ENCODE results near the gene NECAB3. TPM values are rescaled to one million over a fixed set of nuclear protein-coding genes. Genes with fewer than 3 reads are reported as not detected.

Gene NECAB3, protein sequence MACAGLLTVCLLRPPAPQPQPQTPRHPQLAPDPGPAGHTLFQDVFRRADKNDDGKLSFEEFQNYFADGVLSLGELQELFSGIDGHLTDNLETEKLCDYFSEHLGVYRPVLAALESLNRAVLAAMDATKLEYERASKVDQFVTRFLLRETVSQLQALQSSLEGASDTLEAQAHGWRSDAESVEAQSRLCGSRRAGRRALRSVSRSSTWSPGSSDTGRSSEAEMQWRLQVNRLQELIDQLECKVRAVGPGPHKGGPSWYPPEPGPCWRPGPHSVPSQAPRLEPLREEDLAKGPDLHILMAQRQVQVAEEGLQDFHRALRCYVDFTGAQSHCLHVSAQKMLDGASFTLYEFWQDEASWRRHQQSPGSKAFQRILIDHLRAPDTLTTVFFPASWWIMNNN
- 28.2 and 30.8 TPM in 2 replicates for total RNA-seq (2014; rRNA removed; shearing (Covaris generic))

DNA sequence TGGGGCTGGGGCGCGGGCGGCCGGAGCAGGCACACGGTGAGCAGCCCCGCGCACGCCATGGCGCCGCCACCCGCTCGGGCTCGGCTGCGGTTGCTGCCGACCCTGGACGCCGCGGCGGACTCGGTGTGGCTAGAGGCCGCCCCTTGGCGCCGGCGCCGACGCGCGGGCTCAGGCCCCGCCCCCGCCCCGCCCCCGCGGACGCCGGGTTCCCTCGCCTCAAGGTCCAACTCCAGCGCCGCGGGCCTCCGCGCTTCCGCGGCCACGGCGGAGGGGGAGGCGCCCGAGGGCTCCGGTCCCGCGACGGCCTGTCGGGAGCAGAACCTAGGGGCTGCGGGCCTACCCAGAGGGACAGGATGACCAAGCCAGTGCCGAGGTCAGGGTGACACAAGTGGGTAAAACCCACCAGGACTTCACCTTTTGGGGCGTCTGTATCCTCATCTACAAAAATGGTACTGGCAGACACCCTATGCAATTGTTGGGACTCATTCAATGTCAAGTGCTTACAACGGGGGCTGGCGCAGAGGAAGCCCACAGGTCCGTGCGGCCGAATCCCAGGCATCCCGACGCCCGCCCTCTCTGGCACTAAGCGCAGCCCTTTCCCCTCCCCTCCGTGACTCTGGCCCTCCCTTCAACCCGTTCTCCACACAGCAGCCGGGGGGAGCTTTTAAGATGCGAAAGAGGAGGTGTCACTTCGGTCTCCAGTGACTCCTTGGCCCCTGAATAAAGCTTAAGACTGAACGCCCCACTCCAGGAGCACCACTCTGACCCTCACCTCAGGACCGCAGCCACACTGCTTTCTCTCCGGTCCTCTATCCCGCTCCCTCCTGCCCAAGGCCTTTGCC lies at the start of gene NECAB3:
Gene NECAB3 (minus strand): TSS at position 135 of the 842 bp plus-strand sequence. CDS start 76 bp downstream, at position 59.
- peak within 1 kb of the TSS; percentile 74 for H3K4me3 ChIP-seq
- H3K27me3 ChIP-seq, result no peaks in the 10 kb centered on the region
- peak within 1 kb of the TSS; percentile 50 for H3K27ac ChIP-seq
- peaks cover 35% of the 10 kb centered on the region for H3K36me3 ChIP-seq
- peak; percentile 80 to 90 for DNase-seq
- peaks cover 43% of the 10 kb centered on the region for H3K4me1 ChIP-seq
- H3K9me3 ChIP-seq (replicated peaks), result no peaks in the 10 kb centered on the region

DNA sequence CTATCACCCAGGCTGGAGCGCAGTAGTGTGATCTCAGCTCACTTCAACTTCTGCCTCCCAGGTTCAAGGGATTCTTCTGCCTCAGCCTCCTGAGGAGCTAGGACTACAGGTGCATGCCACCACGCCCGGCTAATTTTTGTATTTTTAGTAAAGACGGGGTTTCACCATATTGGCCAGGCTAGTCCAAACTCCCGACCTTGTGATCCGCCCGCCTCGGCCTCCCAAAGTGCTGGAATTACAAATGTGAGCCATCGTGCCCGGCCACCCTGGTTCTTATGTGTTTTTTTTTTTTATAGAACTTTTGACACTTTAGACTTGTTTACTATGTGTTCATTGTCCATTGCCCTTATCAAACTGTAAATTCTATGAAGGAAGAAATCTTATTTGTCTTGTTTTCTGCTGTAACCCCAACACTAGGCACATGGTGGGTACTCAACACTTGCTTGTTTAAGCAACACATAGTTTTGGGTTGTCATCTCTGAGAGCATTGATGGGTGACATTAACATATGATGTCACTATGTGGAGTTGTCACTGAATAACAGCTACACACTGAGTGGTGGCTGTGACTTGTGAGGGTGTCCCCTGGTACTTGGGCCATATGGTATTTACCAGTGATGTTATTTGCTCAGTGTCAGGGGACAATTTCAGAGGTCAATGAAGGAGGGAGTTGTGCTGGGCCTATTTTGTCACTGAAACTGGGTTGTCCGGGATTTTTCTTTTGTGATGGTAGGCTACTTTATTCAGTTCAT lies 47.3 kb upstream of the NECAB3 start:
- H3K9me3 ChIP-seq (replicated peaks), result no peaks in the 10 kb centered on the region
- H3K36me3 ChIP-seq, result no peaks in the 10 kb centered on the region
- no peak overlapping the region for H3K4me3 ChIP-seq
- peaks cover 3% of the 10 kb centered on the region; the same call in 1 of the 2 replicates for H3K4me1 ChIP-seq
- no peak for DNase-seq
- no peaks in the 10 kb centered on the region for H3K27me3 ChIP-seq
- no peak overlapping the region for H3K27ac ChIP-seq

DNA sequence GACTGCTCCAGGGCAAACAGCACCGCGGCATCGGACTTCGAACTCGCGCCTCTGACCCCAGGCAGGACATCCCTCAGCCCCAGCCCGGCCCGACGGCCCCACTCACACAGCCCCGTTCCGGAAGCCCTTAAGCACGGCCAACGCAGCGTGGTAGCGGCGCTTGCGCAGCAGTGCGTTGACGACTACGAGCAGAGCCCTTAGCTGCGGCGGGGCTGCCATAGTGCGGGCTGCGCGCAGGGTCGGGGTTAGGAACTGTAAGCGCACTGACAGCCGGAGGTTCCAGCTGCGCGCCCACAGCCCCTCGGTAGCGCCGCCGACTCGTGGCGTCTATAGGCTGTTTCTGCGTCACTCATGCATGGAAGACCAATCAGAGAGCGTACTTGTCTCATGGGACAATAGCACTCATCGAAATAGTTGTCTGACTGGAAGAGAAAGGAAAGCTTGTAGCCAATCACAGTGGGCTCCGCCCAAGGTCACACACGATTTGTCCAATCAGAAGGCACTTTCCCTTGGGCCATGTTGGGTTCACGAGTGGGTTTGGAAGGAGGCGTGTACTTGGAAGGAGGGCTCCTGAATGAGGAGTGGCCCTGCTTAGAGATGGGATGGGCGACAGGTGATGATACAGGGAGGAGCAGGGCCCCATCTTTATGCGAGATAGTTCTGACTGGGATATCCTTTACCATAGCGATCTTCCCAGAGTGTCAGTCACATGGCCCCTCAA lies 45.9 kb upstream of the NECAB3 start, which contains the start of gene PXMP4:
Gene PXMP4 (minus strand): TSS at position 322 of the 721 bp plus-strand sequence. CDS start 103 bp downstream, at position 219.
- no peaks in the 10 kb centered on the region for H3K9me3 ChIP-seq (replicated peaks)
- DNase-seq, result peak; percentile 98 to 100
- H3K4me1 ChIP-seq, result peaks cover 3% of the 10 kb centered on the region; the same call in 1 of the 2 replicates
- H3K4me3 ChIP-seq, result peak within 1 kb of the TSS; percentile 68
- peak within 1 kb of the TSS; percentile 20; the same call in 1 of the 2 replicates for H3K27ac ChIP-seq
- no peaks in the 10 kb centered on the region for H3K36me3 ChIP-seq
- no peaks in the 10 kb centered on the region for H3K27me3 ChIP-seq

DNA sequence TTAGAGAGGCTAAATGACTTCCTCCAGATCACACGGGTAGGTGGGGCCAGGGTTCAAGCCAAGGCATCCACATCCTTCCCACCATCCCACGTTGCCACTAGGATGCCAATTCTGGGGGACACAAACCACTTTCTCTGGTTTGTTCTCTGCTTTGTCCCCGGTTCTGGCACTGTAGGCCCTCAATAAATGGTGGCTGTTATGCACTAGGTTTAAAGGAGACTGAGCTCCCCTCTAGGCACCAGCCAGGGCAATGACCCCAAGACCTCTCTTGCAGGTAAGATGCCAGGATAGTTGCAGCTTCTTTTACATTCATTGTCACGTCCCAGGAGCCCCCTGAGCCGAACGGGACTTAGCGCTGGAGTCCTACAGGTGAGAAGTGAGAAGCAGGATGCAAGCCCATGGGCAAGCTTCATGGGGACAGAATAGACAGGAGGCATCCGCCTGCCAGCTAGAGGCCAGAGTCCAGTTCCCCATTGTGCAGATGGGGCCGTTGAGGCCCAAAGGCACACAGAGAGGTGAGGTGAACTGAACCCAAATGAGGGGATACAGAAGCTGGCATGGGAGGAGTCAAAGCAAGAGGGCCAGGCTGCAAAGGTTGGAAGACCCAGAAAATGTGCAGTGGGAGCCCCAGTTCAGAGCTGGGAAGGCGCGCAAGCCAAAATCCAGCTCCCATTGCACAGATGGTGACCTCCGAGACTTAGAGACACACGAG lies 45.2 kb upstream of the NECAB3 start:
- Histone ChIP-seq H3K27ac (peak overlapping the region; percentile 20; the same call in 1 of the 2 replicates), H3K27me3 (no peaks in the 10 kb centered on the region), H3K9me3 (replicated peaks) (no peaks in the 10 kb centered on the region)

DNA sequence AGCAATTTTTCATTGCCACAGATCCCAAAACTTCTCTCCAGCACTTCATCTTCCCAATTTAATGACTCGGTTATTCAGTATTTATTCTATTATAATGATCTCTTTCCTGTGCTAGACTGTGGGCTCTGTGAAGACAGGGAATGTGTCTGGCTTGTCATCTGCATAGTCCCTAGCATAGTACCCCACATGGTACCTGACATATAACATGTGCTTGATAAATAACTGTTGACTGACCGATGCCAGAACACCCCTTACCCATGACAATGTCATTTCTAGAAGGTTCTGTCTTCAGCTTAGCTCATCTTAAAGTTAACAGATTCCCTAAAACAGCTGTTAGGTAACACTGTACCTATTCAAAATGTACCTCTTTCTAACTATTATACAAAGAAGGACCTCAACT lies 42.3 kb upstream of the NECAB3 start:
- Histone ChIP-seq H3K36me3 (no peaks in the 10 kb centered on the region), H3K27ac (no peak overlapping the region), H3K4me3 (no peak overlapping the region), H3K4me1 (peaks cover 3% of the 10 kb centered on the region; the same call in 1 of the 2 replicates), H3K9me3 (replicated peaks) (no peaks in the 10 kb centered on the region), H3K27me3 (no peaks in the 10 kb centered on the region)
- DNase-seq, result no peak

More for the DNA sequence above, 45.2 kb upstream of the NECAB3 start:
- DNase-seq, result no peak
- peaks cover 3% of the 10 kb centered on the region; the same call in 1 of the 2 replicates for H3K4me1 ChIP-seq
- H3K36me3 ChIP-seq, result no peaks in the 10 kb centered on the region
- H3K4me3 ChIP-seq, result peak overlapping the region; percentile 68

DNA sequence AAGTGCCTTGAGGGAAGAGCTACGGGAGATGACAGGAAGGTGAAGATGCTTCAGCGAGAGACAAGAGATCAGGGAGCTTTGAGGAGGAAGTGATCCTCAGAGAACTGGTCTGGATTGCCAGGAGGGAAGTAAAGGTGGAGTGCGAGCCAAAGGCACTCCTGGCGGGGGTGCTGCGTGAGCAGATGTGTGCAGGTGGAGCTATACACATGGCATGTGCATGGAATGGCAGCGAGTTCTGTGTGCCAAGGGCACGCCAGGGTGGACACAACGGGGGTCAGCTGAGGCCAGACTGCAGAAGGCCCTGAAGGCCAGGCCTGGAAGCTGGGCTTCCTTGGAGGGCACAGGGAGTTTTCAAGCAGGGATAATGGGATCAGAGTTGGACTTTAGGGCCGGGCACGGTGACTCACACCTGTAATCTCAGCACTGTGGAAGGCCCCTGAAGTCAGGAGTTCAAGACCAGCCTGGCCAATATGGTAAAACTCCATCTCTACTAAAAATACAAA lies 39.7 kb upstream of the NECAB3 start:
- no peaks in the 10 kb centered on the region for H3K9me3 ChIP-seq (replicated peaks)
- no peaks in the 10 kb centered on the region for H3K27me3 ChIP-seq
- no peak for DNase-seq
- H3K36me3 ChIP-seq, result no peaks in the 10 kb centered on the region
- H3K27ac ChIP-seq, result no peak overlapping the region
- no peaks in the 10 kb centered on the region for H3K4me1 ChIP-seq
- no peak overlapping the region for H3K4me3 ChIP-seq

DNA sequence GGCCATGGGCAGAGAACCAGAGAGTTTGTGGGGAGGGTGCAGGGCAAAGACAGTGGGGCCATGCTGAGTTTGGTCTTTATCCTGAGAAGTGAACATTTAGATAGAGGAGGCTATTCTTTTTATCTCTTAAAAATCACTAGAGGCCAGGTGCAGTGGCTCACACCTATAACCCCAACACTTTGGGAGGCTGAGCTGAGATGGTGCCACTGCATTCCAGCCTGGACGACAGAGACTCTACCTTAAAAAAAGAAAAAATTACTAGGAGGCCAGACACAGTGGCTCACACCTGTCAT lies 37.2 kb upstream of the NECAB3 start:
- H3K4me3 ChIP-seq, result no peak overlapping the region
- H3K27ac ChIP-seq, result no peak overlapping the region
- no peaks in the 10 kb centered on the region for H3K9me3 ChIP-seq (replicated peaks)
- H3K36me3 ChIP-seq, result peaks cover 3% of the 10 kb centered on the region; the same call in 1 of the 2 replicates
- no peaks in the 10 kb centered on the region for H3K27me3 ChIP-seq
- H3K4me1 ChIP-seq, result no peaks in the 10 kb centered on the region
- no peak for DNase-seq

DNA sequence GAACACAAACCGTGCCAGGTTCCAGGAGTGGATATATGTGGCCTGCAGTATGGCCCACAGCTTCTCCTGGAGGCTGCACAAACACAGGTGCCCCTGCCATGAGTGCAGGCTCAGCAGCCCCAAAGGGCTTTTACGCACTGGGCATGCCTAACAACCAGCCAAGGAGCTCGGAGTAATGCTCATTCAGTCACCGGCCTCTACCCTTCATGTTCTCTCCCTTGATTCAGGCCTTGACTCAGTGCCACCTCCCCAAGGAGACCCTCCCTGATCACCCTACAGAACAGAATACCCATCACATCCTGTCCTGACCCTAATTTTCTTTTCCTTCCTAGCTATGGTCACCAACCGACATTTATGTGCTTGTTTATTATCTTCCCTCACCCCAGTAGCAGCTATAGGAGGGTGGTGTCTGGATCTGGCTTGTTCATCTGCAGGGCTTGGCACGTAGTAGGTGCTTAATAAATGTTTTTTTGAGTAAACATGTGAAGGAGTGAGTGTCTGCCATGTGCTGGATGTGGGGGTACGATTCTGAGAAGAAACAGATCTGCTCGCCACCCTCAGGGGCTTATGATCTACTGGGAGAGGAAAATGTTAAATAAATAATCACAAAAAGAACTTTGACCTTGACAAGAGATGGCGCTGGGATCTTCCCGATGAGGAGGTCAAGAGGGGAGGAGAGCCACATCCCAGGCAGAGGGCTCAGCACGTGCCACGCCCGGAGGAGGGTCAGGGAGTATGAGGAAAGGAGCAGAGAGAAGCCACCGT lies 36.6 kb upstream of the NECAB3 start:
- Histone ChIP-seq H3K36me3 (peaks cover 3% of the 10 kb centered on the region; the same call in 1 of the 2 replicates), H3K27ac (no peak overlapping the region), H3K4me3 (no peak overlapping the region), H3K4me1 (no peaks in the 10 kb centered on the region), H3K9me3 (replicated peaks) (no peaks in the 10 kb centered on the region), H3K27me3 (no peaks in the 10 kb centered on the region)
- no peak for DNase-seq

DNA sequence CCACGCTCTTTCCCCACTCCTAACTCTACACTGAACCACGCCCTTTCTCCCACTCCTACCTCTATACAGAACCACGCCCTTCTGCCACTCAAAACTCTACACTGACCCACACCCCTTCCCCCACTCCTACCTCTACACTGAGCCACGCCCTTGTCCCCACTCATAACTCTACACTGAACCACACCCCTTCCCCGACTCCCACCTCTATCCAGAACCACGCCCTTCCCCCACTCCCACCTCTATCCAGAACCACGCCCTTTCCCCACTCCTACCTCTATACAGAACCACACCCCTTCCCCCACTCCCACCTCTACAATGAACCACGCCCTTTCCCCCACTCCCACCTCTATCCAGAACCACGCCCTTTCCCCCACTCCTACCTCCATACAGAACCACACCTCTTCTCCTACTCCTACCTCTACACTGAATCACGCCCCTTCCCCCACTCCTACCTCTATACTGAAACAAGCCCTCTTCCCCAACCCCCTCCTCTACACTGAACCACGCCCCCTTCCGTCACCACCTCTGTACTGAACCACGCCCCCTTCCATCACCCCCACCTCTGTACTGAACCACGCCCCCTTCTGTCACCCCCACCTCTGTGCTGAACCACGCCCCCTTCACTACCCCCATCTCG lies 35.8 kb upstream of the NECAB3 start:
- H3K9me3 ChIP-seq (replicated peaks), result no peaks in the 10 kb centered on the region
- peaks cover 3% of the 10 kb centered on the region; the same call in 1 of the 2 replicates for H3K36me3 ChIP-seq
- no peak overlapping the region for H3K27ac ChIP-seq
- DNase-seq, result no peak
- H3K4me1 ChIP-seq, result no peaks in the 10 kb centered on the region
- no peak overlapping the region for H3K4me3 ChIP-seq
- no peaks in the 10 kb centered on the region for H3K27me3 ChIP-seq

DNA sequence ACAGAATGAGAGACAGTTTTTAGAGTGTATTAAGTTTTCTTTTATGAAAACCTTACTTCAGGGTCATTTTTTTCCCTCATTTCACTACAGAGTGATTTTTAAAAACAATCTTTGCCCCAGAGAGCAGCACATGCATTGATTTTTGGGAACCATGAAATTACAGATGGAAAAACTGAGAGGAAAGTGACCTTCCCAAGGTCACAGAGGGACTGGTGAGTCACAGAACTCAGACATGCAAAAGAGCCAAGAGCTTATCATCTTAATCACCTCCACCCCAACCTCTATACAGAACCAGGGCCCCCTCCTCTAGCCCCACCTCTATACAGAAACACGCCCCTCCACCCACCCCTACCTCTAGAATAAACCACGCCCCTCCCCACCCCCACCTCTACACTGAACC lies 35.2 kb upstream of the NECAB3 start:
- Histone ChIP-seq H3K9me3 (replicated peaks) (no peaks in the 10 kb centered on the region), H3K27ac (no peak overlapping the region), H3K4me3 (no peak overlapping the region), H3K36me3 (peaks cover 3% of the 10 kb centered on the region; the same call in 1 of the 2 replicates), H3K27me3 (no peaks in the 10 kb centered on the region), H3K4me1 (no peaks in the 10 kb centered on the region)
- no peak for DNase-seq

DNA sequence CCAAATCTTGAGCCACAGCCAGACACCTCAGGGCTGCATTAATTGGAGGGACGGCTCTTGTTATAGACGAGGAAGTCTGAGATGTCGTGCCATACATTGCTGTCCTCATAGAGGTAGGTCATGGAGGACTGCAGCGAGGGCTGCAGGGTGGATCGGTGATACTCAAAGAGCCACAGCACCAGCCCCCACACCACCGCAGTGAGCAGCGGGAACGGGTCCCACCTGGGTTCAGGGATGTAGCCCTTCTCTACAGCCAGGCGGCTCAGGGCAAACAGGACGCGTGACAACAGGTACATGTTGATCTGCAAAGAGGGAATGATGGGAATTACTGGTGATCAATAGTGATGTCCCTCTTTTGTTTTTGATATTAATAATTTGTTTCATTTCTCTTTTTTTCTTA lies 33.4 kb upstream of the NECAB3 start:
- no peak for DNase-seq

DNA sequence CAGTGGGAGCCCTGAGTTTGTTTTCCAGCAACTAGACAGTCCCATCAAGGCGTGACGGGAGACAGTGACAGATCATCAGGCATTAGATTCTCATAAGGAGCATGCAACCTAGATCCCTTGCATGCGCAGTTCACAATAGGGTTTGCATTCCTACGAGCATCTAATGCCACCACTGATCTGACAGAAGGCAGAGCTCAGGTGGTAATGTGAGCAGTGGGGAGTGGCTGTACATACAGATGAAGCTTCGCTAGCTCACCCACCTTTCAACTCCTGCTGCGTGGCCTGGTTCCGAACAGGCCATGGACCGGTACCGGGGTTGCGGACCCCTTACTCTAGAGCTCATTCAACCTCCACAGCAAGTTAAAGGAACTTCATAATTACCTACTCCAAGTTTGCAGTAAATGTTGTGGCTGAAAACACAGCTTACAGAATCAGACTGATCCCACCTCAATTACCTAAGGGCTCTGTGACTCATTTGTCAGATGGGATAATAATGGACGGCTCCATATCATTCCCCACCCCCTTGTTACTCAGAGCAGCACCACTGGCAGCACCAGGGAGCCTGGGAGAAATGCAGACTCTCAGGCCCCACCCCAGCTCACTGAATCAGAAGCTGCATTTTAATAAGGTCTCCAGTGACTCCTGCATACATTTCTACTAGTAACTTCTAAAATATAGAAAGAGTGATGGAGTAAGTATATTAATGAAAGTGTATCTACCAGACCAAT lies 30.1 kb upstream of the NECAB3 start:
- Histone ChIP-seq H3K9me3 (replicated peaks) (no peaks in the 10 kb centered on the region), H3K4me1 (no peaks in the 10 kb centered on the region), H3K27me3 (no peaks in the 10 kb centered on the region), H3K27ac (no peak overlapping the region), H3K4me3 (no peak overlapping the region), H3K36me3 (peaks cover 3% of the 10 kb centered on the region; the same call in 1 of the 2 replicates)
- DNase-seq, result no peak

More for the DNA sequence above, 33.4 kb upstream of the NECAB3 start:
- Histone ChIP-seq H3K4me3 (no peak overlapping the region), H3K4me1 (no peaks in the 10 kb centered on the region), H3K9me3 (replicated peaks) (no peaks in the 10 kb centered on the region), H3K27me3 (no peaks in the 10 kb centered on the region), H3K36me3 (peaks cover 3% of the 10 kb centered on the region; the same call in 1 of the 2 replicates), H3K27ac (no peak overlapping the region)

Data from SJCRH30 (cell line).